Right ventricle myocardium superior (tissue), 1 donor: ENCODE measurements around the gene UBTF. TPM values are rescaled to one million over a fixed set of nuclear protein-coding genes. Genes with fewer than 3 reads are reported as not detected.
"Not testable (repeated sequence)": the region's sequence is repeated elsewhere in the genome, so short reads cannot be mapped to it uniquely, and the experiment has no call there.

ENCODE experiments used
- ATAC-seq: fragments of 200-7000 bp; cut with Tn5 transposase; one replicate; pipeline ENCODE4 v1.9.1; 2020; ENCODE audit warnings: mild to moderate bottlenecking; ENCODE audit not compliant: poor library complexity
- DNase-seq: peaks from one replicate; pipeline ENCODE4 v3.0.0-alpha.2; 2020
- intact Hi-C: fragments of 100-400 bp; cut with DNase I; formaldehyde crosslinking; loops from one replicate; pipeline ENCODE4 v1.11.2; 2022
- total RNA-seq: library from RNA; stranded (reverse); fragmentation: NEBNext Ultra II Directional; extraction: Animal tissue kit (Norgen Biotek cat#: 25700); gene quantifications from one replicate; pipeline ENCODE4 v1.2.1, GENCODE V29; 2021
- donor health status: DM: no; HTN: yes; CAD: no; lungs with severe emphysema.

The UBTF gene
- total RNA-seq, 1 donor from 2014 or later: 52.7 TPM

DNA sequence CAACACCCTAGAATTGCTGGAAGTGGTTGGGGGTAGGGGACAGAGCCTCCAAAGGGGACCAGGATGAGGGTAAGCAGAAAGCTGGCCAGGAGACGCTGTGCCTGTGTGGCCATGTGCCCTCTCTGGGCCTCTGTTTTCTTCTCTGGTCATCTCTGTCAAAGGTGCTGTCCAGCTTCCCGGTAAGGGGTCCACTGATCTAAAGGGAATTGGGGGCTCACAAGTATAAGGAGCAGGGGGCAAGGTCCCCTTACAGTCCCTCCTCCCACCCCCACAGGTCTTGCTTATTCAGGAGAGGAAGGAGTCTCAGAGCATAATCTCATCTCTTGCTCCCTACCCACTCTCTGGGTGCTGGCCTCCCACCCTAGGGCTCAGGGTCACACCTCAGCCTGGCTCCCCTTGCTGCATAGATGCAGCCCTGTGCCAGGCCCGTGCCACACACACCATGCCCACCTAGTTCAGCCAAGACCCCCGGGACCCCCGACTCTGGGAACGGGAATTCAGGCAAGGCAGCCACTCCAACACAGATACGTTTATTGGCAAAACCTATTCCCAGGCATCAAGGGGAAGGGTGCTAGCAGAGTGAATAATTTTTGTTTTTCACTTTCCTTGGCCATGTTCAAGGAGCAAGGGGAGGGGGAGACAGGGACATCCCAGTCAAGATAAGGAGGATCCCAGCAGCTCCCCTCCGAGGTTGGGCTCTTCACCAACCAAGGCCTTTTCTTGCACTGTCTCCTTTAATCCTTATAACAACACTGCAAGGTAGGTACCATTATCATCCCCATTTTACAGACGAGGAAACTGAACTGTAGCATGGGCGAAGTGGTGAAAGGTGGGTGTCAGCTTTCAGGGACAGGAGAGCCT, 28.6 kb upstream of the UBTF start:
- ATAC-seq (peak; percentile 46), DNase-seq (no peak)
- intact Hi-C loops: no loop called here

DNA sequence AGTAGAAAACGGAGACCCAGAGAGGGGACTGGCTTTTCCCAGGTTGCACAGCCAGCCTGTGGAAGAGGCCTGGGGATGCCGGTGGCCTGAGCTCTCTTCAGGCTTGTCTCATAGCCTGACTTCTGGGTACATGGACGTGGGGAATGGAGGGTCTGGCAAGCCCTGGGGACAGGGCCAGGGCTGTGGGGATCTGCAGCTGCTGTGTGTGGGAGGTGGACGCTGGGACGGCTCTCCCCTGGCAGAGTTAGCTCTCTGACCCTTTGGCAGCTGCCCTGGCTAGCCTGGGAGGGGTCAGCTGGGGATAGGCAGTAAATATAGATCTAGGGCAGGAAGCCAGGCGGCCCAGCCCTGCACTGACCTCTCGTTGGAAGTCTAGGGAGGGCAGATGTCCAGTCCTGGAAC, 28.0 kb upstream of the UBTF start:
- intact Hi-C loops: no loop called here
- DNase-seq (peak; percentile 72), ATAC-seq (peak; percentile 88)

DNA sequence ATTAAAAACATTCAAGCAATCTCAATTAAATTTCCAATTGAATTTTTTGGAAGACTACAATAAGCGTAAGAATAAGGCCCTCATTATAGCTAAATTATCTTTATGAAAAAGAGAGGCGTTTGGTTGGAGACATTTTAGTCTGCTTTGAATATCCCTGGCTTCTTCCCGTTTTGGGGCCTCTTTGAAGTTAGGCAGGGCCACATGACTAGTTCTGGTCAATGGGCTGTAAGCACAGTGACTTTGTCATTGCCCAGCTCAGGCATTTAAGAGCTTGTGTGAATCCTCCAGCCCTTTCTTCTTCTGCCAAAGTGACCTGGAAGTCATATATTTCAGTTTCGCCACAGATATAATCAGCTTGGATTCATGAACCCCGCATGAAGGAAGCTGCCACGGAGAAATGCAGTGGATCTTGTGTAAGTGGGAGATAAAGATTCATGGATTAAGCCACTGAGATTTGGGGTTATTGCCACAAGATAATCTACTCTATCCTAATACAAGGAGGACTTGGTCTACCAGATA, 21.7 kb upstream of the UBTF start:
- no peak for DNase-seq
- intact Hi-C loops: no loop called here
- ATAC-seq: no peak

DNA sequence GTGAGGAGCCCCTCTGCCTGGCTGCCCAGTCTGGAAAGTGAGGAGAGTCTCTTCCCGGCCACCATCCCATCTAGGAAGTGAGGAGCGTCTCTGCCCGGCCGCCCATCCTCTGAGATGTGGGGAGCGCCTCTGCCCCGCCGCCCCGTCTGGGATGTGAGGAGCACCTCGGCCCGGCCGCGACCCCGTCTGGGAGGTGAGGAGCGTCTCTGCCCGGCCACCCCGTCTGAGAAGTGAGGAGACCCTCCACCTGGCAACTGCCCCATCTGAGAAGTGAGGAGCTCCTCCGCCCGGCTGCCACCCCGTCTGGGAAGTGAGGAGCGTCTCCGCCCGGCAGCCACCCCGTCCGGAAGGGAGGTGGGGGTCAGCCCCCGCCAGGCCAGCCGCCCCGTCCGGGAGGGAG, 18.4 kb upstream of the UBTF start:
- ATAC-seq, intact Hi-C loops, DNase-seq: not testable (repeated sequence)

DNA sequence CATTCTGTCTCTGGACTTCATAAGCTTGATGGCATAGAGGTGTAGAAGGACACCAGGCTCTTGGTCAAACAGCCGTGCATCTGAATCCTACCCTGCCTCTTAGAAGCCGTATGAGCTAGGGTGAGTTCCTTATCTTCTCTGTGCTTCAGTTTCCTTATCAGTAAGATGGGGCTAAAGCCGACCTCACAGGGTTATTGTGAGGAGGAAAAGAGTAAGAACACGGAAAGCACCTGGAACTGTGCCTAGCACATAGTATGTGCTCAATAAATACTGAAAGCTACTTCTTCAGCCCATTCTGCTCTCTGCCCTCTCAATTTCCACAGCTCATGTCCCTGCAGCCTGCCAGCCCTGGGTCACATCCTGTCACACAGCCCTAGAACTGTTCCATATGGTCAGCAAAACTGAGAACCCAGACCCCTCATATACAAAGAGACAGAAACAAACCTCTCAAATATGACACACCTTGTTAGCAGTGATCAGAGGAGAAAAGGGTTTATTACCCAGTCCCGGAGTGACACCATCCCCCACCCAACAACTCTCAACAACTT, 17.0 kb upstream of the UBTF start:
- no peak for ATAC-seq
- no peak for DNase-seq
- intact Hi-C loops: no loop called here

DNA sequence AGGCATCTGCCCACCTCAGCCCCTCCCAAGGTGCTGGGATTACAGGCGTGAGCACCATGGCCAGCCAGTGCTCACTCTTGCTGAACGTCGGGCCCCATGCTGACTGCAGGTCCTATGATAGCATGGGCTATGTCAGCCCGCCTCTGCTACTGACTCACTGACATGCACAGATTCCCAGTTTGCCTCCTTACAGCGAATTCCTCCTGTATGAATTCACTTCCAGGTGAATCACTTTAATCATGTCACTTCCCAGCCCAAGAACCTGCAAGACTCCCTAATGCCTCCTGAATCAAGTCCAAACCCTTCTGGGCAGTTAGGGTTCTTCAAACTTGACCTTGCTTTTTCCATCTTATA, 16.1 kb upstream of the UBTF start:
- intact Hi-C loops: no loop called here
- ATAC-seq: no peak
- no peak for DNase-seq

DNA sequence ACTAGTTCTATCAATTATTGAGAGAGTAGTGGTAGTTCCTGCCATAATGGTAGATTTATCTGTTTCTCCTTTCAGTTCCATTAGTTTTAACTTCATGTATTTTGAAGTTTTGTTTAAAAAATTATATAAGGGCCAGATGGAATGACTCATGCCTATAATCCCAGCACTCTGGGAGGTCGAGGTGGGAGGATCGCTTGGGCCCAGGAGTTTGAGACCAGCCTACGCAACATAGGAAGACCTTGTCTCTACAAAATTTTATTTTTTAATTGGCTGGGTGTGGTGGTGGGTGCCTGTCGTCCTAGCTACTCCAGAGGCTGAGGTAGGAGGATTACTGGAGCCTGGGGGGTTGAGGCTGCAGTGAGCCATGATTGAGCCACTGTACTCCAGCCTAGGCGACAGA, 14.1 kb upstream of the UBTF start:
- intact Hi-C loops: no loop called here
- no peak for ATAC-seq
- DNase-seq: no peak

DNA sequence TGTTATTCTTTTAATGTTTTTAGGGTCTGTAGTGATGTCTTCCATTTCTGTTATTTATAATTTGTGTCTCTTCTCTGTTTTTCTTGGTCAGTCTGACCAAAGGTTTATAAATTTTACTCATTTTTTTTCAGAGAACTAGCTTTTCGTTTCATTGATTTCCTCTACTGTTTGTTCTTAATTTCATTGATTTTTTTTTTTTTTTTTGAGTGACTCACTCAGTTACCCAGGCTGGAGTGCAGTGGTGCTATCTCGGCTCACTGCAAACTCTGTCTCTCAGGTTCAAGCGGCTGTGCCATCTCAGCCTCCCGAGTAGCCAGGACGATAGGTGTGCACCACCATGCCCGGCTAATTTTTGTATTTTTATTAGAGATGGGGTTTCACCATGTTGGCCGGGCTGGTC, 12.6 kb upstream of the UBTF start:
- intact Hi-C loops: no loop called here
- no peak for ATAC-seq
- no peak for DNase-seq

DNA sequence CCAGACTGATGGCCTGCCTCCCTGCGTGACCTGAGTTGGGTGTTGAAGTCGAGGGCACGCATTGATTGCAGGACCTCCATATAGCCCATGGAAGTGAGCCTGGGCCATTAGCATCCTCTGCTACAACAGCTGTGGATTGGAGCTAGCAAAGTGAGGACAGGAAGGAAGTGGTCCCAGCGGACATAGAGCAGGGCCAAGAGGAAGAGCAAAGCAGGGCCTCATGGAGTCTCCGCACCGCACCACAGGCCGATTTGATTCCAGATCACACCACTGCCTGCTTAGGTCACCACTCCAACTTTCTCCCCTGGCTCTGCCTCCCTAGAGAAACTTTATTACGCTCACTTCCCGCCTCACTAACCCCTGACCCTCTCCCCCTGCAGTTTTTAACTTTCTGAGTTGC, 10.7 kb upstream of the UBTF start:
- intact Hi-C loops: no loop called here
- ATAC-seq (peak; percentile 39), DNase-seq (no peak)

DNA sequence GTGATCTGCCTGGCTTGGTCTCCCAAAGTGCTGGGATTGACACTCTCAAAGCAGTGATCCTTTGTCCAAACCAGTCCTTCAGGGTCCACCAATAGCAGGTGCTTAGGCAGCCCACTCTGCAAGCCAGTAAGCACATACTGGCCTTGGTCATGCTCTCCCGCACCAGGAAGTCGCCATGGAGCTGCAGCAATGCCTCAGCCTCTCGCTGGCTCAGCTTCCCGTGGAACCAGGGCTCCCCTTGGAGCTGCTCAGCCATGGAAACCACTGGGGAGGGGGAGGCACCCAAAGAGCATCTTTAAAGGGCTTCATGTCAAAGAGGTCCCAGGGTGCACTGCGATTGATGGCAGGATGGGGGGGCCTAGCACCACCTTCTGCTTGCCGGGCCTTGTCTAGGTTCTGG, 9.6 kb upstream of the UBTF start:
- intact Hi-C loops: no loop called here
- no peak for DNase-seq
- ATAC-seq: no peak

DNA sequence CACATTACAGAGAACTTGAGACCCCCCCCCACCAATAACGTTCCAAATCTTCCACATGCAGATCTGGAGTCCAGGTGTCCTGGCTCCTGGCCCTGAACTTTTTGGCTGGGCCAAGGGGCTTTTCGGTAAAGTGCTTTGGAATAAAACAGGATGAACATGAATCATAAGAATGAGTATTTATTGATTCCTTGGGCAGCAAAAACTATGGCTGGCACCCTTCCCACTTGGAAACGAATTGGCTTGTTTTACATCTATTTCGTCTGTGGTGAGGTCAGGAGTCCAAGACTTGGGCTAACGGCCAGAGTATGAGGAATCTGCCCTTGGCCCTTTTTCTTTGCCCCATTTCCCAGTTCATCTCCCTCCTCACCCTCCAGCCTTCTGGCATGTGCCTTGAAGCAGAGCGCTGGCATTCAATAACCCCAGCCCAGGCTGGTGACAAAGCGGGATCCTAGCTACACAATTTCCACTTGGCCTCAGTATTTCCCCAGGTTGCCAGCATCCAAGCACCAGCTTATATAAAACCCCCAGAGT, 4.1 kb upstream of the UBTF start:
- intact Hi-C loops: no loop called here
- no peak for ATAC-seq

DNA sequence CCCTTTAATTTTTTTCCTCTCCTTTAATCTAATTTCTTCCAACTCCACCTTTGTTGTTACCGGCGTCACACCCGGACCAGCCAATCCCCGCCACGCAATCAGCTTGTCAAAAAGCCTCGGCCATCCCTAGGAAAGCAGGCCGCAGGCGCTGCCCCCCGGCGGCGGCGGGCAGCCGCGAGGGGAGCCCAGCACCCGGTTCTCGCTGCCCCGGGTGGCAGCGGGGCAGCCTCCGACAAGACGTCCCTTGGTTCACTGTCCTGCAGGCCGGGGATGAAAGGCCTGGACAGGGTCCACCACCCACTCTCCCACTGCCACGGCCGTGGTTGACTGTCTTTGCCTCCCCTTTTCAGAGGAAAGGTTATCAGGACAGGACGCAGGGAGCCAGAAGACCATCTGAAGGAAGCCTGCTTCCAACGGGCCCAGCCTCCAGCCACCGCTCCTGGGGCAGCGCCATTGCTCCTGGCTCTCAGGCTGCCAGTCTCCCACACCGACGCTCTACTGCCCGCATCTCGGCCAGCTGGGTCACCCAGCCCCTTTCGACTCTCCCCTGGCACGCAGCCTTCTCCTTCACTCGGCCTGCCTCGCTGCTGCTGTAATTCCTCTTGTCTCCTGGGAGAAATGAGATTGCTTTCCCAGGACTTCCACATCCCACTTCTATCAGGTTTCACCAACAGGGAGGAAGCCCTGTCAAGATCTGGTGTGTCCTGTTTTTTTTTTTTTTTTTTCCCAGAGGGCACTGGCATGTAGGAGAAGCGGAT, 2.8 kb upstream of the UBTF start:
- intact Hi-C loops: no loop called here
- peak; percentile 86 for DNase-seq

More for the DNA sequence above, 4.1 kb upstream of the UBTF start:
- no peak for DNase-seq

DNA sequence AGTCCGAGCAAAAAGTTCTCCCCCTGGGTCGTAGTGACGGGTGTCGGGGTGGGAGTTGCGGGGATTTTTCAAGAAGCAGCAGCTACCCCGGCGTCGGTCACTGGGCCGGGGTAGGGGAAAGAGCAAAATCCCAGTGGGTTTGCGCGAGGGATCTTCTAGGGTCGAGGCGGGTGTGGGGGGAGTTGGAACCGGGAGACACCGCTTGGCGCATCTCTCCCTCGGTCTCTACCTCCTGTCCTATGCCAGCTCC, 2.3 kb upstream of the UBTF start:
- intact Hi-C loops: no loop called here
- no peak for DNase-seq
- no peak for ATAC-seq

More for the DNA sequence above, 2.8 kb upstream of the UBTF start:
- ATAC-seq: peak; percentile 61

DNA sequence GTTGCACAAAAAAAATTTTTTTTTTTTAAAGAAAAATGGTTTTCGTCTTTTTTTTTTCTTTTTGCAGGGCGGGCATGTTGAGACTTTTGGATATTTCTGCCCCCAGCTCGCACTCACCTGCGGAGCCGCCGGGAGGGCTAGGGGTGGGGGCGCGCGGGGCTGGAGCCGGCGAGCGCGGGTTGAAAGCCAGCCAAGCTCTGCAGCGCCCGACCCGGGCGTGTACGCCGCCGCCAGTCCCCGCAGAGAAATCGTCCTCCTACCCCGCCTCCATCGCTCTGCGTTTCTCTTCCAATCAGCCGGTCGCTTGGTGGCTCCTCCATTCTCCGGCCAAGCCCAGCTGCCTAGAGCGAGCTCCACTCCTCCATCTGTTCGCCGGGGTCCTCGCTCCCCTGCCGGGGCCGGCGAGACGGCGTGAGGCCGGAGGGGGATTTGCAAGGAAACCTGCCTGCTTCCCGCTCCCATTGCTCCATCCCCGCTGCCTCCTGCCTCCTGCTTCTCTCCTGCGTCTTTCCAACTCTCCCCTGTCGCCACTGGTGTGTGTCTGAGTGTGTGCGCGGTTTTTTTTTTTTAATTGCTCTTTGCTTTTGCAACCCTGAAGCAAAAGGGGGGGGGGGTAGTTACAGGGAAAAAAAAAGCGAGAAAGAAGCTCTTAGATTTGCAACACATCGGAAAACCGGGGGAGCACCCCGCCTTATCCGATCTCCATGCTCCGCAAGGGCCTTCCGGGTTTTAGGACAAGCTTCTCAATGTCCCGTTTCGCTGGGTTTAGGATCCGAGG, 1.8 kb upstream of the UBTF start:
- ATAC-seq (peak; percentile 64), DNase-seq (peak; percentile 90)
- intact Hi-C loops: no loop called here

DNA sequence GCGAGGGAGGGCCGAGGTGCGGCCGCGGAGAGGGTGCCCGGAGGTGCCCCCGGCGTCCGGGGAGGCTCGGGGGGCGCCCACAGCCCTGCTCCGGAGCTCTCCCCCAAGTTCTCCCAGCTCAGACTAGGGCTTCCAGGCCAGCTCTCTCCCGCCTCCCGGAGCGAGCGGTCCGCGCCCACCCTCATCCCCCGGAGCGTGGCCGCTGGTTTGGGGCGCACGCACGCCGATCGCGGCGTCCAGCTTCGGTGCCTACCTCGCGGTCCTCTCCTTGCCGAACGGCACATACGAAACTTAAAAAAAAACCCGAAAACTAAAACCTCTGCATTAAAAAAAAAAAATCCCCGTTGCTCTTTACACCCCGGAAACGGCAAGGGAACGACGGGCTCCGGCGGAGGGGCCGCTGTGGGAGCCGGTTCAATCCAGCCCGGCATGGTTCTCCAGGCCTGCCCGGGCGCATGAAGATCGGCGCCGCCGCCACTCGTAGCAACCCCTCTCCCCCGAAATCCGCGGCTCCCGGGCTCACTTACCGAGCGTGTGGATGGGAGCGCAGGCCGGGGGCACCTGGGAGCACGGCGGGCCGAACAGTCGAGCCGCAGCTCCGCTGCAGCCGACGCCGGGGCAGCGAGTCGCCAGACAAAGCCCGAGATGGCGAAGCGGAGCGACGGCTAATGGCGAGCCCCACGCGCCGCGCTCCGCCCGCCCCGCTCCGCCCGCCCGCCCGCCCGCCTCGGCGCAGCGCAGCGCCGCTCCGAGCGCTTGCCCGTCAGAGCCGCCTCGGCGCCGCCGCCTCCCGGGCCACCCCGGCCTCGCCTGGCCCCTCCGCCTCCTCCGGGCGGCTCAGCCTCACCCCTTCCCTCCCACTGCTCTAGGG, 973 bp upstream of the UBTF start:
- intact Hi-C loops: no loop called here
- peak; percentile 66 for DNase-seq
- ATAC-seq: peak; percentile 34

DNA sequence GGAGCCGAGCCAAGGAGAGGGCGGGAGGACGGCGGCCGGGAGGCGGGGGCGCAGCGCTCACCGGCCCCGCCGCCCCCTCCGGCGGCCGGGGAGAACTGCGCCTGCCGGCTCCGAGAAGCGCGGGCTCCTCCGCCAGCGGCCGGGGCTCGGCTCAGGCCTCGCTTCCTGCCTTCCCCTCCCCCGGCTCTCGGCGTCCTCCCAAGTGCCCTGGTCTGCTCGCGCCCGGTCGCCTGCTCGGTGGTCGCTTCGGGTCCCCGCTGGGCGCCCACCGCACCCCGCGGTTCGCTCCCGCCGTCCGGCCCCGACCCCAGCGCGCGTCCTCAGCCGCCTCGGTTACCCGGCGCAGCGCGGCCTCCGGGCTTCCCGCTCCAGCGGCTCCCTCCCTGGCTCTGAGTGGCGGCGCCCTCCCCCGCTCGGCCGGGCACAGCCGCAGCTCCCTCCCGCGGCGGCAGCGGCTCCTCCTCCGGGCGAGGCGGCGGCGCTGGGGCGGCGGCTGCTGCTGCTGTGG, 313 bp downstream of the UBTF start:
- DNase-seq: no peak
- intact Hi-C loops: no loop called here
- peak; percentile 21 for ATAC-seq

DNA sequence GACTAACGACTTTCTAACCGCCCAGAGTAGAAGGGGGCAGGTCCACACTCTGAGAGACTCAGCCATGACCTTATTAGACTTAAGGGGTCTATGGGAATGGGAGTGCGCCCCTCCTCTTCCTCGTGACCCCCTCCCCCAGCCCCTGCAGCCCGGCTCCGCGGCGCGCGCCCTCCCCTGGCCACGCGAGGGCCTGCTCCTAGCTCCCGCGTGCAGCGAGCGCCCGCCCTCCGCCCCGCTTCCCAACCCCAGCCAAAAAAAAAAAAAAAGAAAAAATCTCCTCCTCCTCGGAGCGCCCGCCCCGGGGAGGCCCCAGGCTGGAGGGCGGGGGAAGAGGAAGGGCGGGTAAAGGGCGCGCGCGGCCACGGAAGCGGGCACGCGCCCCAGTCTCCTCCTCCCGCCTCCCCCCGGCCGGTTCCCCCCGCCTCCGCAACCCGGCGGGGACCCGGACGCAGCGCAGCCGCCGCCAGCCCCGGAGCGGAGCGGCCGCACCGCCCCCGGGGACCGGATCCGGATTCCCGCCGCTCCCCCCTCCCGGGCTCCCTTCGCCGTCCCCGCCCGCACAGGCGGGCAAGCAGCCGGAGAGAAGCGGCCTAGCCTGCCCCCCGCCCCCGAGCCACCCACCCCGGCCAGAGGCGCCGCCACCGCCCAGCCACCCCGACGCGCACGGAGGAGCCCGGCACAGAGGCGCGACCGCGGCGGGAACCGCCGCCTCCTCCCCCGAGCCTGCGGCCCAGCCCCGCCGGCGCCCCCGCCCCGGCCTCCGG, 949 bp downstream of the UBTF start:
- ATAC-seq: peak; percentile 65
- intact Hi-C loops: no loop called here
- peak; percentile 92 for DNase-seq
